Naive B cell (primary cell): ENCODE results near the gene ZBP1. TPM values are rescaled to one million over a fixed set of nuclear protein-coding genes. Genes with fewer than 3 reads are reported as not detected.

Experiments used
- ATAC-seq, 2 donors: fragments of 150-1000 bp; cut with Tn5 transposase; 2 replicates each; pipeline ENCODE4 v1.10.0; 2021; ENCODE audit warnings: low read depth in 2 of 2, mild to moderate bottlenecking in 2 of 2, moderate library complexity in 2 of 2
- DNase-seq: peaks from one replicate; pipeline ENCODE4 v3.0.0; 2022
- H3K27ac Mint-ChIP-seq, 6 donors: one replicate each; pipeline ENCODE4 v1.8.0; 2020 to 2022; ENCODE audit warnings: mild to moderate bottlenecking in 6 of 6, mixed read lengths in 6 of 6, moderate library complexity in 5 of 6, inconsistent platforms in 2 of 6
- H3K27me3 Mint-ChIP-seq, 3 donors: one replicate each; pipeline ENCODE4 v1.8.0; 2021 to 2022; ENCODE audit warnings: mixed read lengths in 3 of 3, mild to moderate bottlenecking in 1 of 3
- H3K36me3 Mint-ChIP-seq, 2 donors: one replicate each; pipeline ENCODE4 v1.8.0; 2020 to 2022; ENCODE audit warnings: mixed read lengths in 2 of 2, inconsistent platforms in 1 of 2, mild to moderate bottlenecking in 1 of 2
- H3K4me1 Mint-ChIP-seq, 3 donors: one replicate each; pipeline ENCODE4 v1.8.0; 2020 to 2022; ENCODE audit warnings: mixed read lengths in 3 of 3, inconsistent platforms in 1 of 3, mild to moderate bottlenecking in 1 of 3, moderate library complexity in 1 of 3
- H3K4me3 Mint-ChIP-seq, 8 donors: one replicate each; pipeline ENCODE4 v1.8.0; 2020 to 2022; ENCODE audit warnings: mild to moderate bottlenecking in 8 of 8, mixed read lengths in 8 of 8, moderate library complexity in 8 of 8, inconsistent platforms in 2 of 8
- H3K9me3 Mint-ChIP-seq, 7 donors: one replicate each; pipeline ENCODE4 v1.8.0; 2020 to 2022; ENCODE audit warnings: mixed read lengths in 7 of 7, mild to moderate bottlenecking in 5 of 7, inconsistent platforms in 2 of 7, moderate library complexity in 1 of 7
- polyA plus RNA-seq, 6 donors: library from polyadenylated mRNA; unstranded; fragments of 300-500 nt; fragmentation: Illumina TruSeq; gene quantifications; one replicate each; pipeline ENCODE4 v1.2.3, GENCODE V29; 2021; ENCODE audit warnings: low read depth in 6 of 6

ZBP1 gene
- polyA plus RNA-seq, 6 donors from 2014 or later = 7.6 to 24.1 (median 15.5) TPM

DNA sequence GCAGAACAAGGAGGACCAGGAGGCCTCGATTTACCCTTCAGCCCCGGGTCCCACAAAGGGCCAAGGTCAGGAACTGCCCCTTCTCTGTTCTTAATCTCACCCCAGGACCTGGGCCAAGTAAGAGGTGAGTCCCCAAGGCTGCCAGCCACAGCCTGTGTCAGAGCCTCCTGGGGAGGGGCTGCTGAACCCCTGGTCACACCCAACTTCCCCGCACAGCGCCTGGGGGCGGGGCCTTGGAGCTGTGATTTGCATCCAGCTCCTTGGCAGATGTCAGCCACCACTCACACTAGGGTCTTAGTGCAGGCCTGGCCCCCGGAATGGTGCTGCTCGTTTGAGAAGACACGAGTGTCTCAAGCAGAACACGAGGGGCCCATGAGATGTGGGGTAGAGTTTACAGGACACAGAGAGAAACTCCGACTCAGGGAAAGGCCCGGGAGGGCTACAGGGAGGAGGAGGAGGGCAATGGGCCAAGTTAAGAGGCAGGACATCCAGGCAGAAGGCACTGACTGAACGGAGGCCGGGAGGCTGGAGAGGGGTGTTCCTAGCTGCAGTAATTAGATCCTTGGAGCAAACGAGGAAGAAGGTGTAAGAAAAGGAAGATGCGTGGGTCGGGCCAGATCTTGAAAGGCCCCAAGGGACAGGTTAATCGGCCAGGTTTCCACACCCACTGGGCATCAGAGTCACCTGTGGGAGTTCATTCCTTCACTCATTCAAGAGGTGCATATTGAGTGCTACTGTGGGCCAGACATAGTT, 26.9 kb downstream of the ZBP1 start:
- H3K27me3 Mint-ChIP-seq = peaks cover 0 to 19% (median 14%) of the 10 kb centered on the region in 3 donors
- H3K4me3 Mint-ChIP-seq = no peak overlapping the region
- peak overlapping the region in 3 of 6 donors; percentile 63 to 88 (median 72) for H3K27ac Mint-ChIP-seq
- ATAC-seq (no peak), DNase-seq (no peak)
- H3K36me3 Mint-ChIP-seq = no peaks in the 10 kb centered on the region
- H3K9me3 Mint-ChIP-seq = peaks cover 0 to under 1% (median 0%) of the 10 kb centered on the region in 7 donors
- peaks cover 13 to 26% (median 21%) of the 10 kb centered on the region in 3 donors for H3K4me1 Mint-ChIP-seq

DNA sequence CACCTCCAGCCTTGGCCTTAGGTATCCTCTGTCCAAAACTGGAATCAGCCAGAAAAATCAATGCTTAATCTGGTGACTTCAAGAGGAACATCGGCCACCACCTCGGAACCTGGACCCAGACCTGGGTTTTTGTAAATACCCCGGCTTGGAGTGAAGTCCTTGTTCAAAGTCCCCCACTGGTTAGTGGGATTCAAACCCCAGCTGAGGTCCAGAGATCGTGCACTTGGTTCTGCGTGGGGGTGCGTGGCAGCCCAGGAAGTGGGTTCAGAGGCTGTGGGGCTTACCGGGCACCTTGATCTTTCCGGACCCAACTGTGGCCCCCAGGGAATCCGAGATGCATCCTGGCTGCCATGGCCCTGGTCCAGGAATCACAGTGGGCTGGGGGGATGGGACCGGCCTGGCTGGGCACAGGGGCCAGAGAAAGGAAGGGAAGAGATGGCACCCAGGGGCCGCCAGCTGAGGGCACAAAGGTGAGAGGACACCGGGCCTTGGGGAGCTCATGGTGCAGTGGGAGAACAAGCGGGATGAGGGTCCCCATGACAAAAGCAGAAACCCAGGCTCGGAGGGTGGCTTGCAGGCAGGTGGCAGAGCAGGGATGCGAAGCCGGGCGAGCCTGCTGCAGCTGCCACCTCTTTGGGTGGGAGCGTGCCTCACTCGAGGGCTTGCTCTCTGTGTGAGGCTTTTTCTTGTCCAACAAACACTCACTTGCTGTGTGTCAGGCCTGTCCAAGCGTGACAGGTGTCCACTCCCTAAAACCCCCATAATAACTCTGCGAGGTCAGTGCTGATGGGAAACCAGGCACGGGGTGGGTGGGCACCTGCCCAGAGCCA, 27.7 kb downstream of the ZBP1 start:
- ATAC-seq (no peak), DNase-seq (no peak)
- H3K4me1 Mint-ChIP-seq = peaks cover 10 to 22% (median 16%) of the 10 kb centered on the region in 3 donors
- H3K27me3 Mint-ChIP-seq = peaks cover 4 to 19% (median 14%) of the 10 kb centered on the region in 3 donors
- H3K36me3 Mint-ChIP-seq = no peaks in the 10 kb centered on the region
- H3K9me3 Mint-ChIP-seq = peaks cover 0 to 8% (median 6%) of the 10 kb centered on the region in 7 donors
- no peak overlapping the region for H3K27ac Mint-ChIP-seq
- H3K4me3 Mint-ChIP-seq = no peak overlapping the region

DNA sequence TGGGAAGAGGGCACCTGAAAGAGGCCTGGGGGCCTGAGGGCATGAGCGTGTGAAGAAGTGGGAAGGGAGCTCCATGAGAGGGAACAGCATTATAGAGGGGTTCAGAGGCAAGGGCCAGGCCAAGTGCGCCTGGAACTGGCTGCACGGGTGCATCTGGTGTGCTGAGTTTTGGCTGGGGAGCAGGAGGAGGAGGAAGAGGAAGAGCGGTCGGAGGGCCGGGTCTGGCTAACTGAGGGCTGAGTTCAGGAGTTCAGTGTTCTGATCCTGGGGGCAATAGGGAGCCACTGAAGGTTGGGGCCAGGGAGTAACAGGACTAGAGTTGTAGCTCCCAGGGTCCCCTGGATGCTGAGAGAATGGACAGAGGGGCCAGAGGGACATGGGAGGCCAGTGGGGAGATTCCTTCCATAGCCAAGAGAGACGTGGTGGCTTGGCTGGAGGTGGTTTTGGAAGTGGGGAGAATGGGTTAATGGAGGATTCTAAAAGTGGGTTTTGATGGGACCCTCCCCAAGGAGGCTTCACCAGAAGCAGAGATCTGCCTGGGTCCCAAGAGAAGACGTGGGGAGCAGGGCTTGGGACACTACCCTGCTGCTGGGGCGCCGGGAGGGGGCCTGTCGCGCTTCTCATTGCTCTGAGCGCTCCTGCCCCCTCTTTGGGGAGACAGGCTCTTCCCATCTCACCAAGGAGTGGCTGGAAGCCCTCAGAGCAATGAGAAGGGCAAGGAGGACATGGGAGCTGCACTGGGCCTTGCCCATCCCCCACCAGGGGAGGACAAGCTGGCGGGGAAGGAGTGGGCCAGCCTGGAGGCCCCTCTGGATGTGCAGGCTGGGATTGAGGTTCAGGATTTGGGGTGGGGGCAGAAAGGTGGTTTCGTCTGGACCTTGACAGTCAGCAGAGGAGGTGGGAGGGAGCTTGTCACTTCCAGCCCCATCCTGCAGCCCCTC, 28.7 kb downstream of the ZBP1 start:
- H3K9me3 Mint-ChIP-seq = peaks cover 0 to 15% (median 11%) of the 10 kb centered on the region in 7 donors
- H3K27me3 Mint-ChIP-seq = peaks cover 11 to 26% (median 19%) of the 10 kb centered on the region in 3 donors
- no peak for ATAC-seq
- peaks cover 0 to 6% of the 10 kb centered on the region in 2 donors for H3K36me3 Mint-ChIP-seq
- no peak overlapping the region for H3K4me3 Mint-ChIP-seq
- H3K4me1 Mint-ChIP-seq = peaks cover 7 to 19% (median 12%) of the 10 kb centered on the region in 3 donors
- DNase-seq = no peak
- H3K27ac Mint-ChIP-seq = peak overlapping the region in 2 of 6 donors; percentile 3 to 75

GRCh38 chr20:57590485-57591288, 29.5 kb downstream of the ZBP1 start:
- DNase-seq (no peak), ATAC-seq (no peak)
- H3K9me3 Mint-ChIP-seq = peaks cover 0 to 15% (median 11%) of the 10 kb centered on the region in 7 donors
- H3K36me3 Mint-ChIP-seq = peaks cover 0 to 6% of the 10 kb centered on the region in 2 donors
- H3K27me3 Mint-ChIP-seq = peaks cover 14 to 31% (median 24%) of the 10 kb centered on the region in 3 donors
- peak overlapping the region in 1 of 6 donors; percentile 3 for H3K27ac Mint-ChIP-seq
- no peak overlapping the region for H3K4me3 Mint-ChIP-seq
- peaks cover 7 to 19% (median 12%) of the 10 kb centered on the region in 3 donors for H3K4me1 Mint-ChIP-seq

- Mint-ChIP-seq H3K27me3 (peaks cover 21 to 39% (median 32%) of the 10 kb centered on the region in 3 donors), H3K27ac (no peak overlapping the region), H3K36me3 (peaks cover 0 to 6% of the 10 kb centered on the region in 2 donors), H3K4me1 (peaks cover 7 to 16% (median 12%) of the 10 kb centered on the region in 3 donors), H3K9me3 (peaks cover 0 to 15% (median 11%) of the 10 kb centered on the region in 7 donors), H3K4me3 (no peak overlapping the region)
- no peak for DNase-seq
- no peak for ATAC-seq
Measured at GRCh38 chr20:57589728-57590484, 30.3 kb downstream of the ZBP1 start.

DNA sequence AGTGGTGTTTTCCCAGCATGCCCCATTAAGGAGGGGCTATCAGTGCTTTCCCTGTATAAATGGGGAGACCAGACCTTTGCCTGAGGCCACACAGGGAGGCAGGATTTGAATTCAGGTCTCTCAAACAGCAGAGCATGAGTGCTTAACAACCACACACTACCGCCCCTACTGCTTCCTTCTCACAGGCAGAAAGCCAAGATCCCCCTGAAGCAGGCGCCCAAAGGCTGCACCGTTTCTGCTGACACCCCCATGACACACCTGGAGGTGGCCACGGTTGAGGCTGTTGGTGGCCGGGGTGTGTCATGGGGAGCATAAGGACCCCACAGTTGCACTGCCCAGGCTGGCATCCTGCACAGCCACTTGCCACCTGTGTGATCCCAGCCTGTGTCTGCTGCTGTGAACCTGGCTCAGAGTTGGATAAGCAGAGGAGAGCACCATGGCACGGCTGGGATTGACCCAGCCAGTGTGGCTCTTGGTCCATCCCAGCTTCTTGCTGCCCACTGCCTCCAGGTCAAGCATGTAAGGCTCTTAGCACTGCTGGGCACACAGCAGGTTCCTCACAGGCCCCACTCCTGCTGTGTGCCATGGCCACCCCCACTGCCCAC, 31.0 kb downstream of the ZBP1 start:
- Mint-ChIP-seq H3K4me3 (no peak overlapping the region), H3K27me3 (peaks cover 28 to 46% (median 39%) of the 10 kb centered on the region in 3 donors)
- DNase-seq = no peak

DNA sequence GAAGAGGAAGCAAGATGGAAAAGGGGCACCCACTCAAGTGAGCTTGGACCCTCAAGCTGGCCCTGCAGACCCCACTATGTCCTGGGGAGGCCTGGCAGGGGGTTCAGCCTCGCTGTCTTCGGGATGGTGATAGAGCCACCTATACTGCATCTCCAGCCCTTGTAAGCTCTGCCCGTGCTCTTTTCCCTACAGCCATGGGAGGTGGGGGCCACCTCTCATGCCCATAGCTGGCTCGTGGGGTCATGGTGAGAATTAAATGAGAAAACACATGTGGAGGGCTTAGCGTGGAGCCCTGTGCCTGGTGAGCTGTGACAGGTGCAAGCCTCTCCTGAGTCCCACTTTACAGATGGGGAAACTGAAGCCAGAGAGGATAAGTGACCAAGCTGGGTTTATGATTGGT, 31.6 kb downstream of the ZBP1 start:
- DNase-seq (no peak), ATAC-seq (no peak)
- Mint-ChIP-seq H3K9me3 (peaks cover 0 to 15% (median 11%) of the 10 kb centered on the region in 7 donors), H3K27me3 (peaks cover 34 to 52% (median 45%) of the 10 kb centered on the region in 3 donors), H3K36me3 (peaks cover 0 to 6% of the 10 kb centered on the region in 2 donors), H3K27ac (peak overlapping the region in 1 of 6 donors; percentile 24), H3K4me3 (no peak overlapping the region), H3K4me1 (peaks cover 4 to 5% (median 5%) of the 10 kb centered on the region in 3 donors)

More for the DNA sequence above, 31.0 kb downstream of the ZBP1 start:
- H3K36me3 Mint-ChIP-seq = peaks cover 0 to 6% of the 10 kb centered on the region in 2 donors
- ATAC-seq = no peak
- H3K27ac Mint-ChIP-seq = no peak overlapping the region
- H3K4me1 Mint-ChIP-seq = peaks cover 7 to 10% (median 8%) of the 10 kb centered on the region in 3 donors
- peaks cover 0 to 15% (median 11%) of the 10 kb centered on the region in 7 donors for H3K9me3 Mint-ChIP-seq

- Mint-ChIP-seq H3K4me1 (no peaks in the 10 kb centered on the region), H3K9me3 (peaks cover 0 to 15% (median 11%) of the 10 kb centered on the region in 7 donors), H3K4me3 (no peak overlapping the region), H3K36me3 (peaks cover 0 to 6% of the 10 kb centered on the region in 2 donors), H3K27ac (no peak overlapping the region), H3K27me3 (peaks cover 39 to 58% (median 52%) of the 10 kb centered on the region in 3 donors)
- DNase-seq (no peak), ATAC-seq (no peak)
Measured at GRCh38 chr20:57587989-57588377, 32.2 kb downstream of the ZBP1 start.

DNA sequence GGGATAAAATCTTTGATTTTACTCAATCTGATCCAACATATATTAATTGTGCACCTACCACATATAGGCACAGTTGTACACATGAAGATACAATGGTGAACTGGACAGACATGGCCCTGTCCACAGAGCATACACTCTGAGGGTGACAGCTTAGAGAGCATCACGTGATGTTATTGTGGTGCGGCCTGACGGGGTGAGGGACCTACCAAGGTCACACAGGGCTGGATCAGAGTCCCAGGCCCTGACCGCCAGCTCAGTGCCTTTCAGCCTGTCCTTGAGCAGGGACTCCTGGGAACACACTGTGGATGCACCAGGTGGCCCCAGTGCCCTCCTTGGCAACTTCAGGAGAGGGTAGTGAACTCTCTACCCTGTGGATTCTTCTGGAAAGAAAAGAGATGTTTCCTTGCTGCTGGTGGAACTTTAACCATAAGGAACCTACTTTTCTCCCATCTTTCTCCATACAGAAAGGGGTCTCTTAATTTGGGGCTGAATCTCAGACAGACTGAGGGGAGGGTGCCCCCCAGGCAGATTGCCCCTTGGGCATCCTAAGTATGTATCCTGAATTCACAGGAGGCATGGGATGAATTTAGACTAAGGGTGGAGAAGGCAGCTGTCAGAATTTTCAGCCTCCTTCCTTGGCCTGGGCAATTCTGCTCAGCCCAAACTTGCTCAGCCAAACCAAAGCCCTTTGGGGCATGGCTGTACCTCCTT, 32.8 kb downstream of the ZBP1 start:
- Mint-ChIP-seq H3K36me3 (peaks cover 0 to 6% of the 10 kb centered on the region in 2 donors), H3K4me1 (no peaks in the 10 kb centered on the region), H3K4me3 (no peak overlapping the region), H3K27me3 (peaks cover 45 to 64% (median 57%) of the 10 kb centered on the region in 3 donors), H3K27ac (no peak overlapping the region), H3K9me3 (peaks cover 0 to 15% (median 11%) of the 10 kb centered on the region in 7 donors)
- no peak for ATAC-seq
- no peak for DNase-seq

- Mint-ChIP-seq H3K27me3 (peaks cover 50 to 69% (median 62%) of the 10 kb centered on the region in 3 donors), H3K27ac (peak overlapping the region in 1 of 6 donors; percentile 33), H3K4me1 (no peaks in the 10 kb centered on the region), H3K9me3 (peaks cover 0 to 15% (median 11%) of the 10 kb centered on the region in 7 donors), H3K4me3 (no peak overlapping the region), H3K36me3 (peaks cover 0 to 6% of the 10 kb centered on the region in 2 donors)
- DNase-seq (no peak), ATAC-seq (no peak)
Measured at GRCh38 chr20:57586943-57587277, 33.3 kb downstream of the ZBP1 start.

GRCh38 chr20:57586370-57586793, 33.8 kb downstream of the ZBP1 start:
- DNase-seq (no peak), ATAC-seq (no peak)
- H3K4me1 Mint-ChIP-seq = no peaks in the 10 kb centered on the region
- H3K27me3 Mint-ChIP-seq = peaks cover 53 to 67% (median 62%) of the 10 kb centered on the region in 3 donors
- no peak overlapping the region for H3K4me3 Mint-ChIP-seq
- H3K9me3 Mint-ChIP-seq = peaks cover 0 to 15% (median 11%) of the 10 kb centered on the region in 7 donors
- no peak overlapping the region for H3K27ac Mint-ChIP-seq
- peaks cover 0 to 6% of the 10 kb centered on the region in 2 donors for H3K36me3 Mint-ChIP-seq
